ENCODE results near the gene KIAA0930.

- no peak for TF ChIP-seq CTCF (IDR thresholded peaks at IDR 0.05; ENCODE audit: low read length)
- TF ChIP-seq EZH2 (IDR thresholded peaks at IDR 0.05; ENCODE audit: borderline replicate concordance, low read length) = no peak
Observed at GRCh38 chr22:45207981-45208664, 32.6 kb downstream of the KIAA0930 start.
